Measurements from ENCODE around the gene PSME2. TPM values are rescaled to one million over a fixed set of nuclear protein-coding genes. Genes with fewer than 3 reads are reported as not detected.
A peak's percentile ranks its signal among the peaks of the same experiment; 100 is the strongest.

The PSME2 gene
- total RNA-seq, 1 experiment from 2014 or later: 126 TPM

GRCh38 chr14:24194186-24194872, 47.9 kb upstream of the PSME2 start:
- no CpG with 5 or more reads among the region's 7 CpGs for WGBS (ENCODE audit: extremely low coverage, insufficient read length, low lambda C conversion rate)
- peaks cover 13 to 47% (median 45%) of the 10 kb centered on the region in 3 experiments for H3K36me3 Mint-ChIP-seq (ENCODE audit: insufficient read depth in 1 of 3, low read depth in 3 of 3)
- H2AK5ac ChIP-seq (ENCODE audit: insufficient read length, low read length): no peak overlapping the region
- H3K14ac ChIP-seq (ENCODE audit: insufficient read depth, low read length): no peak overlapping the region
- H3K9me3 ChIP-seq (ENCODE audit: control insufficient read depth, low read depth, low read length): no peaks in the 10 kb centered on the region
- no peaks in the 10 kb centered on the region for H3K79me2 ChIP-seq (ENCODE audit: insufficient read depth, low read length)
- peak overlapping the region; percentile 92 to 98 for H3K4me3 Mint-ChIP-seq
- no peak overlapping the region for H4K8ac ChIP-seq (replicated peaks; ENCODE audit: insufficient read length, low read depth, low read length)
- no peak for DNase-seq
- H3T11ph ChIP-seq (ENCODE audit: low read length): no peak overlapping the region
- no peak overlapping the region for H2BK12ac ChIP-seq (ENCODE audit: insufficient read length, low read depth, low read length)
- H2BK5ac ChIP-seq (ENCODE audit: insufficient read length, low read length): no peak overlapping the region
- H2BK20ac ChIP-seq (ENCODE audit: low read depth, low read length, poor library complexity, severe bottlenecking): no peak overlapping the region
- H3K27me3 ChIP-seq (ENCODE audit: insufficient read depth, low read length): no peaks in the 10 kb centered on the region
- no peak overlapping the region for H3K4ac ChIP-seq (ENCODE audit: low read depth, low read length)
- no peak overlapping the region for H2BK120ac ChIP-seq (ENCODE audit: low read depth, low read length, poor library complexity, severe bottlenecking)
- H3K27me3 Mint-ChIP-seq (ENCODE audit: low read depth): no peaks in the 10 kb centered on the region
- no peaks in the 10 kb centered on the region for H3K79me1 ChIP-seq (ENCODE audit: insufficient read depth, low read depth, low read length, poor library complexity, severe bottlenecking)
- no peaks in the 10 kb centered on the region for H4K20me1 ChIP-seq (ENCODE audit: control insufficient read depth, insufficient read depth, insufficient read length)
- H3K27ac Mint-ChIP-seq: no peak overlapping the region
- no peak overlapping the region for H3K23ac ChIP-seq (ENCODE audit: insufficient read length, low read depth, low read length)
- no peaks in the 10 kb centered on the region for H3K9me3 Mint-ChIP-seq
- no peak overlapping the region for H4K5ac ChIP-seq (ENCODE audit: insufficient read length, low read depth, low read length)
- H4K91ac ChIP-seq (ENCODE audit: insufficient read length, low read depth, low read length): no peak overlapping the region
- no peaks in the 10 kb centered on the region for H3K4me1 ChIP-seq (ENCODE audit: insufficient read depth, low read length)
- H3K4me1 Mint-ChIP-seq: peaks cover 26 to 31% of the 10 kb centered on the region in 2 experiments
- no peak overlapping the region for H2AFZ ChIP-seq (ENCODE audit: low read length)
- H3K27ac ChIP-seq (ENCODE audit: insufficient read length, low read depth, low read length): no peak overlapping the region
- no peak overlapping the region for H3K18ac ChIP-seq (ENCODE audit: insufficient read length, low read depth, low read length)
- H3K23me2 ChIP-seq (ENCODE audit: insufficient read length, low read depth, low read length, poor library complexity, severe bottlenecking): peaks cover 8% of the 10 kb centered on the region
- H3K4me2 ChIP-seq (ENCODE audit: insufficient read depth, insufficient read length, low read length): peak overlapping the region; percentile 71
- H3K56ac ChIP-seq (ENCODE audit: insufficient read length, low read depth, low read length): no peak overlapping the region
- H3K9ac ChIP-seq (ENCODE audit: extremely low read depth, insufficient read length, low read length): no peak overlapping the region
- H2BK15ac ChIP-seq (ENCODE audit: low read depth, low read length): no peak overlapping the region; the same call in 1 of the 2 replicates
- no peak for TF ChIP-seq CTCF (conservative IDR thresholded peaks at IDR 0.05)
